Thyroid gland (tissue), 4 donors: ENCODE data around the gene ADCYAP1R1. TPM values are rescaled to one million over a fixed set of nuclear protein-coding genes. Genes with fewer than 3 reads are reported as not detected.

ENCODE experiments used
- DNase-seq, 2 donors: peaks; one replicate each; pipeline ENCODE4 v3.0.0-alpha.2; 2019
- H3K27ac ChIP-seq, 3 donors: fragments of 200-600 bp; sonication (generic); 1 replicate in 2 of 3; 2 replicates in 1 of 3; pipeline ENCODE4 v1.5.1; 2016 to 2019; ENCODE audit warnings: mild to moderate bottlenecking in 1 of 3, moderate library complexity in 1 of 3
- H3K27me3 ChIP-seq: fragments of 200-600 bp; sonication (generic); one replicate; pipeline ENCODE4 v1.5.1; 2019
- H3K36me3 ChIP-seq, 2 donors: fragments of 200-600 bp; sonication (generic); one replicate each; pipeline ENCODE4 v1.5.1; 2016 to 2019
- H3K4me1 ChIP-seq, 2 donors: fragments of 200-600 bp; sonication (generic); one replicate each; pipeline ENCODE4 v1.5.1; 2017 to 2019
- H3K4me3 ChIP-seq, 3 donors: fragments of 200-600 bp; sonication (generic); replicated peaks in 1 of 3; 1 replicate in 2 of 3; 2 replicates in 1 of 3; pipeline ENCODE4 v1.5.1; 2016; ENCODE audit warnings: mild to moderate bottlenecking in 1 of 3
- H3K9me3 ChIP-seq: fragments of 200-600 bp; sonication (generic); one replicate; pipeline ENCODE4 v1.5.1; 2017
- CTCF ChIP-seq, 6 experiments: fragments of 200-600 bp in 3 of 6; fragments of 450-650 bp in 3 of 6; sonication (generic) in 3 of 6; IDR thresholded peaks; one replicate each; pipeline ENCODE4 v1.5.1; 2016 to 2019; ENCODE audit warnings: antibody characterized with exemption in 6 of 6, mild to moderate bottlenecking in 2 of 6, inconsistent platforms in 1 of 6, moderate library complexity in 1 of 6
- POLR2A ChIP-seq, 2 donors: fragments of 450-650 bp; IDR thresholded peaks; one replicate each; pipeline ENCODE4 v1.6.1; 2017; ENCODE audit warnings: antibody characterized with exemption in 2 of 2, mild to moderate bottlenecking in 2 of 2, moderate library complexity in 1 of 2
- WGBS, 2 donors: methylation state at CpG; one replicate each; pipeline ENCODE4 v1.1.5; 2017; 5-methylcytosine and 5-hydroxymethylcytosine counted together
- intact Hi-C: fragments of 100-400 bp; cut with DNase I; formaldehyde crosslinking; loops from one replicate; pipeline ENCODE4 v1.15.1; 2023
- total RNA-seq, 4 donors: library from RNA; depleted of rRNA; stranded (reverse); fragments of >200 nt; gene quantifications; one replicate each; pipeline ENCODE4 v1.2.3, GENCODE V29; 2016

The ADCYAP1R1 gene
- total RNA-seq, 4 donors from 2014 or later: 0.27 to 4.6 (median 2.5) TPM

GRCh38 chr7:31047313-31048146 is 4.6 kb upstream of the ADCYAP1R1 start:
- Histone ChIP-seq H3K9me3 (no peaks in the 10 kb centered on the region), H3K27me3 (no peaks in the 10 kb centered on the region), H3K4me3 (no peak overlapping the region), H3K36me3 (no peaks in the 10 kb centered on the region), H3K4me1 (peaks cover 0 to 2% of the 10 kb centered on the region in 2 donors), H3K27ac (no peak overlapping the region)
- no peak for TF ChIP-seq POLR2A (IDR thresholded peaks at IDR 0.05)
- no peak for TF ChIP-seq CTCF (IDR thresholded peaks at IDR 0.05)
- intact Hi-C loops: no loop called here
- no peak for DNase-seq
- 88 to 89% methylated on average over 8 to 9 of the region's 9 CpGs for WGBS, 2 donors

GRCh38 chr7:31049005-31049765 is 2.9 kb upstream of the ADCYAP1R1 start:
- no peak for DNase-seq
- H3K9me3 ChIP-seq: no peaks in the 10 kb centered on the region
- H3K4me3 ChIP-seq: no peak overlapping the region
- H3K36me3 ChIP-seq: no peaks in the 10 kb centered on the region
- H3K4me1 ChIP-seq: peaks cover 0 to 6% of the 10 kb centered on the region in 2 donors
- peaks cover 3% of the 10 kb centered on the region for H3K27me3 ChIP-seq
- WGBS, 2 donors: 78 to 79% methylated on average over 9 to 12 of the region's 12 CpGs
- no peak for TF ChIP-seq POLR2A (IDR thresholded peaks at IDR 0.05)
- TF ChIP-seq CTCF (IDR thresholded peaks at IDR 0.05): no peak
- no peak overlapping the region for H3K27ac ChIP-seq
- intact Hi-C loops: no loop called here

- peaks cover 3% of the 10 kb centered on the region for H3K27me3 ChIP-seq
- no peak for DNase-seq
- intact Hi-C loops: no loop called here
- H3K9me3 ChIP-seq: no peaks in the 10 kb centered on the region
- H3K4me1 ChIP-seq: peaks cover 0 to 6% of the 10 kb centered on the region in 2 donors
- 6% methylated on average over 13 of the region's 52 CpGs; no CpG with 5 or more reads in 1 of the 2 donors for WGBS, 2 donors
- TF ChIP-seq CTCF (IDR thresholded peaks at IDR 0.05) (no peak), POLR2A (IDR thresholded peaks at IDR 0.05) (no peak)
- H3K36me3 ChIP-seq: no peaks in the 10 kb centered on the region
- no peak overlapping the region for H3K4me3 ChIP-seq
- H3K27ac ChIP-seq: no peak overlapping the region
Observed at GRCh38 chr7:31052487-31052840, 356 bp downstream of the ADCYAP1R1 start.

GRCh38 chr7:31052841-31053601 is 913 bp downstream of the ADCYAP1R1 start:
- no peaks in the 10 kb centered on the region for H3K9me3 ChIP-seq
- no peak overlapping the region for H3K4me3 ChIP-seq
- no peaks in the 10 kb centered on the region for H3K36me3 ChIP-seq
- peaks cover 3% of the 10 kb centered on the region for H3K27me3 ChIP-seq
- intact Hi-C loops: no loop called here
- no peak for DNase-seq
- peaks cover 0 to 6% of the 10 kb centered on the region in 2 donors for H3K4me1 ChIP-seq
- TF ChIP-seq CTCF (IDR thresholded peaks at IDR 0.05) (no peak), POLR2A (IDR thresholded peaks at IDR 0.05) (no peak)
- H3K27ac ChIP-seq: no peak overlapping the region
- WGBS, 2 donors: 7 to 9% methylated on average over 14 to 33 of the region's 50 CpGs
